HG02852 (cell line): ENCODE results near the gene NUDCD2.
A peak's percentile ranks its signal among the peaks of the same experiment; 100 is the strongest.

Experiments
- ATAC-seq: cut with Tn5 transposase; IDR thresholded peaks from one replicate; pipeline ENCODE4 v1.9.1; 2021; ENCODE audit warnings: mild to moderate bottlenecking, moderate library complexity; ENCODE audit not compliant: unreplicated experiment

Gene NUDCD2

GRCh38 chr5:163459819-163460561 lies at the start of gene NUDCD2:
Gene NUDCD2 (minus strand): TSS chr5:163460102. CDS start chr5:163460050, 52 bp downstream.
- ATAC-seq: peak; percentile 77

GRCh38 chr5:163509291-163509951 lies 49.5 kb upstream of the NUDCD2 start:
- ATAC-seq: no peak

- no peak for ATAC-seq
These were observed 48.9 kb upstream of the NUDCD2 start for GRCh38 chr5:163508753-163509152.

GRCh38 chr5:163506726-163507125 lies 46.8 kb upstream of the NUDCD2 start:
- no peak for ATAC-seq

GRCh38 chr5:163506095-163506457 lies 46.2 kb upstream of the NUDCD2 start:
- ATAC-seq: peak; percentile 15

- ATAC-seq: peak; percentile 83
These were observed 45.6 kb upstream of the NUDCD2 start, which contains the start of gene MAT2B for GRCh38 chr5:163505368-163506094. Gene MAT2B (plus strand): TSS chr5:163505619. CDS start chr5:163505687, 68 bp downstream.

GRCh38 chr5:163505049-163505367 lies 45.1 kb upstream of the NUDCD2 start:
- ATAC-seq: peak; percentile 0

GRCh38 chr5:163504079-163504931 lies 44.4 kb upstream of the NUDCD2 start:
- no peak for ATAC-seq

- peak; percentile 7 for ATAC-seq
These were observed 43.5 kb upstream of the NUDCD2 start for GRCh38 chr5:163503106-163504078.

- no peak for ATAC-seq
These were observed 42.6 kb upstream of the NUDCD2 start for GRCh38 chr5:163502521-163502920.

GRCh38 chr5:163498886-163499285 lies 39.0 kb upstream of the NUDCD2 start:
- ATAC-seq: no peak

- no peak for ATAC-seq
These were observed 37.4 kb upstream of the NUDCD2 start for GRCh38 chr5:163497315-163497714.

GRCh38 chr5:163496286-163496685 lies 36.4 kb upstream of the NUDCD2 start:
- no peak for ATAC-seq

GRCh38 chr5:163489745-163490075 lies 29.8 kb upstream of the NUDCD2 start:
- no peak for ATAC-seq

GRCh38 chr5:163489055-163489744 lies 29.3 kb upstream of the NUDCD2 start:
- no peak for ATAC-seq

- no peak for ATAC-seq
These were observed 19.0 kb upstream of the NUDCD2 start for GRCh38 chr5:163478982-163479271.

- ATAC-seq: no peak
These were observed 18.5 kb upstream of the NUDCD2 start for GRCh38 chr5:163478126-163478981.

- ATAC-seq: no peak
These were observed 15.5 kb upstream of the NUDCD2 start for GRCh38 chr5:163475411-163475810.
